AG04449 (cell line): ENCODE results near the gene POU2AF1.

Experiments used
- CTCF ChIA-PET: fragments of 350-600 bp; formaldehyde crosslinking; extraction: SDS; loops from one replicate; lab custom pipeline; 2021; ENCODE audit warnings: antibody characterized with exemption; lab: Yijun Ruan, JAX
- POLR2A ChIA-PET: fragments of 400-600, 350-600 bp; formaldehyde crosslinking; extraction: SDS; loops from one replicate; lab custom pipeline; 2020; ENCODE audit warnings: antibody characterized with exemption, inconsistent platforms; lab: Yijun Ruan, JAX
- DNase-seq: peaks from one replicate; pipeline ENCODE4 v3.0.0-alpha.2; 2010; ENCODE audit warnings: low read depth, low spot score
- H3K4me3 ChIP-seq: 2 replicates; pipeline ENCODE4 v1.5.1; 2011; ENCODE audit warnings: low read depth, mild to moderate bottlenecking, control low read depth, low read length
- TF ChIP-seq, protein P1 (sequence below): IDR thresholded peaks from one replicate; pipeline ENCODE4 v1.5.1; 2011; ENCODE audit warnings: mild to moderate bottlenecking, moderate library complexity, low read length, control low read depth, inconsistent platforms; ENCODE audit not compliant: insufficient read depth; ENCODE audit errors: missing control alignments

The POU2AF1 gene

DNA sequence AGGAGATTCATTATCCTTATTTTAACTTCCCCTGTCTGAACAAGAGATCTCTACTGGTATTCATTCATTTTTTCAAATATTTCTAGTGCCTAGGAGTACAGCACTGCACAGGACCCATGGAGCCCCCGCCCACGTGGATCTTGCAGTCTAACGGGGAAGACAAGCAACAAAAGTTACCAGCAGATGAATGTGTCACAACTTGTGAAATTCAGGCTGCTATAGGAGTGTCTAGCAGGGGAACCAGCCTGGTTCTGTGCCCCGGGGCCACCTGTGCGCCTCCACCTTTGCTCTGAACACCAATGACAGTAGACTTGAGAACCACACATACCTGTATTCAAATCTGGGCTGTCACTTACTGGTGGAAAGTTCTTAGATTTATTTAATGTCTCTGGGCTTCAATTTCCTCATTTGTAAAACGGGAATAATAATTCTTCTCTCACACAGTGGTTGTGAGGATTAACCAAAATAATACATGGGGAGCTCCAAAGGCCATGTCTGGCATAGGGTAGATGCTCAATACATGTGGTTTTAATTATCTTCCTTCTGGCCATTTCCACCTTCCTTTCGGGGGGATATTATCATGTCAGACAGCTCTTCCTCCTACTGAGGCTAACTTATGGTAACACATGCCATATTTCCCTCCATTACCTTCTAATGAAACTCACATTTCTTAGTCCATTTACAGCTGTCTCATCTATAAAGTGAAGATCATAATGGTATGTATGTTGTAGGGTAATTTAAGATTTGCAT, 17.8 kb downstream of the POU2AF1 start:
- TF ChIP-seq, protein P1, sequence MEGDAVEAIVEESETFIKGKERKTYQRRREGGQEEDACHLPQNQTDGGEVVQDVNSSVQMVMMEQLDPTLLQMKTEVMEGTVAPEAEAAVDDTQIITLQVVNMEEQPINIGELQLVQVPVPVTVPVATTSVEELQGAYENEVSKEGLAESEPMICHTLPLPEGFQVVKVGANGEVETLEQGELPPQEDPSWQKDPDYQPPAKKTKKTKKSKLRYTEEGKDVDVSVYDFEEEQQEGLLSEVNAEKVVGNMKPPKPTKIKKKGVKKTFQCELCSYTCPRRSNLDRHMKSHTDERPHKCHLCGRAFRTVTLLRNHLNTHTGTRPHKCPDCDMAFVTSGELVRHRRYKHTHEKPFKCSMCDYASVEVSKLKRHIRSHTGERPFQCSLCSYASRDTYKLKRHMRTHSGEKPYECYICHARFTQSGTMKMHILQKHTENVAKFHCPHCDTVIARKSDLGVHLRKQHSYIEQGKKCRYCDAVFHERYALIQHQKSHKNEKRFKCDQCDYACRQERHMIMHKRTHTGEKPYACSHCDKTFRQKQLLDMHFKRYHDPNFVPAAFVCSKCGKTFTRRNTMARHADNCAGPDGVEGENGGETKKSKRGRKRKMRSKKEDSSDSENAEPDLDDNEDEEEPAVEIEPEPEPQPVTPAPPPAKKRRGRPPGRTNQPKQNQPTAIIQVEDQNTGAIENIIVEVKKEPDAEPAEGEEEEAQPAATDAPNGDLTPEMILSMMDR: no peak
- no peak for DNase-seq
- CTCF ChIA-PET: no interaction called here
- H3K4me3 ChIP-seq: no peak overlapping the region
- POLR2A ChIA-PET: no interaction called here

DNA sequence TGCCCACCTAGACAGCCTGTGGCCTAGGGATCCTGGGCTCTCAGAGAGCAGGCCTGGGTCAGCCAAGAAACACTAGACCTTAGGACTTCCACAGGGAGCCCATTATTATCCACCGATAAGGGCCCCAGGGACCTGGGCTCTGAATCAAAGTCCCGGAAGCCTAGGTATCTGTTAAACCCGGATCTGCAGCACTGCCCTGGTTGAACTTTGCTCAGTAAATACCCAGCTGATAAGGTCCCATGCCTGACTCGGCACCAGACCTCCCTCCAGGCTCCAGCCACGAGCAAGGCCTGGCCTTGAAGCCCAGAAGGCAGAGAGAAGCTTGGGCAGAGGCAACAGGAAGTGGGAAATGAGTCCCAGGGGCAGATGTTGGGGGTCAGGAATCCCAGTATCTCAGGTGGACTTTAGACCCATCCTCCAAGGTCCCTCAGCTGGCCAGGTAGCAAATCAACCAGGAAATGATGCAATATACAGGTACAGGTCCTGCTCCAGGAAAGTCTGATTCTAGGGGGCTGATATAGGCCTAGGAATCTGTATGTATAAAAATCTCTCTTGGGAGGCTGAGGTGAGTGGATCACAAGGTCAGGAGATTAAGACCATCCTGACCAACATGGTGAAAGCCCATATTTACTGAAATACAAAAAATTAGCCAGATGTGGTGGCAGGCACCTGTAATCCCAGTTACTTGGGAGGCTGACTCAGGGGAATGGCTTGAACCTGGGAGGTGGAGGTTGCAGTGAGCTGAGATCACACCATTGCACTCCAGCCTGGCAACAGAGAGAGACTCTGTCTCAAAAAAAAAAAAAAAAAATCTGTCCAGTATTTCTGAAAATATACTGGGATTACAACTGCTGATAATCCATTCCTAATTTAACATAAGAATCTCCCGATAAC, 18.7 kb downstream of the POU2AF1 start:
- CTCF ChIA-PET: no interaction called here
- POLR2A ChIA-PET: no interaction called here
- H3K4me3 ChIP-seq: no peak overlapping the region
- no peak for DNase-seq
- TF ChIP-seq, protein P1: no peak

DNA sequence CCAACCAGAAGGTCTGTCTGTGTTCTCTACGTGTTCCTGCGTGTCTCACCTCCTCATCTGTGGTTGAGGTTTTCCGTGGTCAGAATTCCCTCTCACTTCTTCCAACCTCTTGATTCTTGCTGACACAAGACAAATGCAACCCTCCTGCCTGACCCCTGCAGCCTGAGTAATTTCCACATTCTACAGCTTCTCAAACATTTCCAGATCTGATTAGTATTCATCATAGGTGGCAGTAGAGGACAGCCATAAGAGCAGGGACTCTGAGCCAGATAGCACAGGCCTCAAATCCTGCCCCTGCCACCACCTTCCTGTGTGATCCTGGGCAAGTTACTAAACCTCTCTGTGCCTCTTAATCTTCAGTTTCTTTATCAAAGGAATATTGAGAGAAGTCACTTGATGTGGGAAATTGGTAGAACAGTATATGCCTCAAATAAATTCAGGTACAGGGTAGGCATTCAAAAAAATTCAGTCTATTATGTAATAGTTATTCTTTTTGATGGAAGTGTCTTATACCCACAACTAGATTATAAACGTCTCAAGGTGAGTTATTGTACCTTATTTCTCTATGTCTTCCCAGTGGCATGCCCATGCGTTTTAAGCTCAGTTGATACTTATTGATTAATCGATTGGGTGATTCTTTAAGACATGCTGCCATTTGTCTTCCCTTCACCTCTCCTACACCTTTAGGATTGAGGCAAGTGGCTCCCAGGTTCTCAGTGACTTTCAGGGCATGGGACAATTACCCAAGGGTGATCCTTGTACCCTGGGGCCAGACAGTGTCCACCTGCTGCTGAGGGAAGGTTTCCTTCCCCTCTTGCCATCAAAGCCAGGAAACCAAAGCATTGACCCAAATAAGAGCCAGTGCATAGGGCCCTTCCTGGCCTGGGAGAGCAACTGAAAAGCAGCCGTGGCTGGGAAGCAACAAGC, 19.6 kb downstream of the POU2AF1 start:
- H3K4me3 ChIP-seq: no peak overlapping the region
- CTCF ChIA-PET: no interaction called here
- POLR2A ChIA-PET: no interaction called here
- TF ChIP-seq, protein P1: no peak
- no peak for DNase-seq

DNA sequence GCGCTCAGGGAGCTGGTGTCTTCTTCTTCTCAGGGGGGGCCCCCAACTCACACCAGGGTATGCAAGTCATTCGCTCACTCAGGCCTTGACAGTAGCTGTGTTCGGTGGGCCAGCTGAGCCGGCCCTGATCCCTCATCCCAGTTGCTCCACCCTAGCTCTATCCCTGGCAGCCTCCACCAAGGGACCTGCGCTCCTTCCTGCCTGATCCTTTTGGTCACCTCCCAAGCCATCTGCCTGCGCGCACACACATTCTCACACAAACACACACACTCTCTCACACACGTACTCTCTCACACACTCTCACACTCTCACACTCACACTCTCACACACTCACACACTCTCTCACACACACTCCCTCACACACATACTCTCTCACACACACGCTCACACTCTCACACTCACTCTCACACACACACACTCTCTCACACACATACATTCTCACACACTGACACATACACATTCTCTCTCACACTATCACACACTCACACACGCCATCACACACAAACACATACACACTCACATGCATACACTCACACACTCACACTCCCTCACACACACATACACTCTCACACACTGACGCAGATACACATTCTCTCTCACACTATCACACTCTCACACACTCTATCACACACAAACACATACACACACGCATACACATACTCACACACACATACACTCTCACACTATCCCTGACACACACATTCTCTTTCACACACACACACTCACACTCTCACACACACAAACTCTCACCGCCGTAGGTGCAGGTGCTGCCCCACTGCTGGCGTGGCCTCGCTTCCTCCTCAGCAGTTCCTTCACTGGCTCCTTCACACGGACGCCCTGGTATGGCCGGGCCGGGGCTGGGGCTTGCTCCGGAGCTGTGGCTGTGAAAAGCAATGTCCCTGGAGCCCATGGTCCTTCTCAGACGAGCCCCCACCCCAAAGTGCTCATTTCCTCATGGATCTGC, 20.8 kb downstream of the POU2AF1 start:
- no peak overlapping the region for H3K4me3 ChIP-seq
- TF ChIP-seq, protein P1: no peak
- DNase-seq: no peak
- ChIA-PET CTCF (no interaction called here), POLR2A (no interaction called here)

DNA sequence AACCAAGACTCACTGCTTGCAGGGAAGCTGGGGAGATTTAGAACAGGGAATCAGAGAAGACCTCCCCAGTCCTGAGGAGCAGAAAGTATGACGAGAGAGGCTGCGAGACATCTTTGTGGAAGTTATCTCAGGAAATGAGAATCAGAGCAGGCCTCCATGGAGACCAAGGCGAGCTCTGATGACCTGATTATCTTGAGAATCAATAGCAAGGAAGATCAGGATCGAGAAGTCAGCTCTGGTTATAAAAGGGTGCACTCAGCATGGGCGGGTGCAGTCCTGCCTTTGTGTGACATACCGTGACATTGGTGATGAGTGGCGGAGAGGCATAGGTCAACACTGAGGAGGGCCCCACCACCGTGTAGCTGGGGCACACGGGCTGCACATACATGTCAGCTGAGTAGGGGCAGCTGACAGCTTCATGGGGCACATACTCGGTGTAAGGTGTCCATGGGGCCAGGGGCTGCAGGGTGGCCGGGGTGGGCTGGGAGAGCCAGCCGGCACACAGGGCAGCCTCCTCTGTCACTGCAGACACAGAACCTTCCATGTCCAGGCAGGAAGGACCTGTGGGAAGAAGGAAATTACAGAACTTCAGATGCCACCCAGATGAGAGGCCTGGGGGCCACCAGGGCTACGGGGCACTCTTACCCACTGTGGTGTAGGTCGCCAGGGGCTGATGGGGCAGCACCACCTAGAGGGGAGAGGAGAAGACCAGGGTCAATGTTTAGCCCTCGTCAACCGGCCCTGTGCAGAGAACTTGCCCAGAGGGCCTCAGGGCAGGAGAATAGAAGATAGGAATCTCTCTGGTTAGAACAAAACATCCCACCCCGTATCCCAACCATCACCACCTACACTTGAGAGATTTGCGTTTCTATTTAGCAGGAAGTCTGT, 21.7 kb downstream of the POU2AF1 start:
- no peak for DNase-seq
- ChIA-PET CTCF (no interaction called here), POLR2A (no interaction called here)
- TF ChIP-seq, protein P1: no peak
- H3K4me3 ChIP-seq: no peak overlapping the region
